ENCODE results near the gene NRL. TPM values are rescaled to one million over a fixed set of nuclear protein-coding genes. Genes with fewer than 3 reads are reported as not detected.

NRL gene
- total RNA-seq, 4 donors from 2014 or later, result 0.79 to 4.5 (median 3.3) TPM

GRCh38 chr14:24144451-24144850 is 29.7 kb upstream of the NRL start:
- Histone ChIP-seq H3K27me3 (no peaks in the 10 kb centered on the region), H3K9me3 (no peaks in the 10 kb centered on the region), H3K4me3 (no peak overlapping the region), H3K4me1 (peaks cover 37 to 73% (median 41%) of the 10 kb centered on the region in 3 donors), H3K27ac (no peak overlapping the region), H3K36me3 (peaks cover 0 to 28% (median 1%) of the 10 kb centered on the region in 3 donors)
- no peak for TF ChIP-seq POLR2A (IDR thresholded peaks at IDR 0.05)
- no peak for TF ChIP-seq CTCF (IDR thresholded peaks at IDR 0.05)
- intact Hi-C loops (cut with DNase I), result no loop called here
- no peak for DNase-seq
- WGBS, 2 donors, result 87 to 92% methylated on average over 1 of the region's 1 CpG

- Histone ChIP-seq H3K9me3 (no peaks in the 10 kb centered on the region), H3K36me3 (peaks cover 7 to 28% (median 8%) of the 10 kb centered on the region in 3 donors), H3K4me1 (peaks cover 41 to 73% (median 44%) of the 10 kb centered on the region in 3 donors), H3K4me3 (no peak overlapping the region), H3K27me3 (no peaks in the 10 kb centered on the region), H3K27ac (peak overlapping the region in 1 of 4 donors; percentile 16)
- no peak for TF ChIP-seq CTCF (IDR thresholded peaks at IDR 0.05)
- no peak for TF ChIP-seq POLR2A (IDR thresholded peaks at IDR 0.05)
- intact Hi-C loops (cut with DNase I), result no loop called here
- 80% methylated on average over 1 to 2 of the region's 2 CpGs for WGBS, 2 donors
- DNase-seq, result no peak
Measured at GRCh38 chr14:24143511-24143910, 28.8 kb upstream of the NRL start.

DNA sequence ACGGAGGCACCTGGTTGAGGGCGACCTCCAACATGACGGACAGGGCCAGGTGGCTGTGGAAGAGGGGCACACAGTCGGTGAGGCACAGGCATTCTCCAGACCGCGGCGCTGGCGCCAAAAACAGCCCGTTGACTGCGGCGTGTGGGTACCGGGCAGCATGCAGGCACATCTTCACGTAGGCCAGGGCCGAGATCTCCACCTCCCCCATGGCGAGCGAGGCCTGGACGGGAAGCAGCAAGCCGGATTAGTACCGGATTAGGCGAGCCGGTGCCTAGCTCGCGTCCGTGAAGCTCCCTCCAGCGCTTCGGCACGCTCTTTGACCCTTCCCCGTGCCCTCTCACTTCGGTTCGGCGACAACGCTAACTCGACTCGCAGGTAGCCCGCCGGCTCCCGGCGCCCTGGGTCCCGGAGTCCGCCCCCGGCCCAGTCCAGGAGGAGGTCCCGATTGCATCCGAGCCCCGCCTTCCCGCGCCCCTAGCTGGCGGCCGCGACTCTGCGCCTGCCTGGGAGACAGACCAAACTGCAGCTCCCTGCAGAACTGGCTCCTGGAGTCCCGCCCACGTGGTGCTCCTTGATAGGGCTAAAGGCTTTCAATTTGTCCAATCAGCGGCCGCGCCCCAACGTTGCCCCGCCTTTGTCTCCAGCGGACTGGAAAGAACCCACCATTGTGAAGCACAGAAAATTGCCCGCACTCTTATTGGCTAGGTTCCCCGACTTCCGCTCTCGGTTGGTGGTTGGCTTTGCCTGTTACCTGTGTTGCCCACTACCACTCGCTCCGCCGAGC is 26.5 kb upstream of the NRL start, which contains the start of gene EMC9:
Gene EMC9, minus strand, starts transcription at position 495 of the 784 bp plus-strand sequence. Its CDS starts 287 bp downstream, at position 208.
- intact Hi-C loops (cut with DNase I), result no loop called here
- WGBS, 2 donors, result 1% methylated on average over 13 to 19 of the region's 65 CpGs

GRCh38 chr14:24139272-24139934 is 24.7 kb upstream of the NRL start:
- WGBS, 2 donors, result 82 to 89% methylated on average over 7 to 9 of the region's 9 CpGs
- Histone ChIP-seq H3K4me1 (peaks cover 38 to 76% (median 46%) of the 10 kb centered on the region in 3 donors), H3K27me3 (no peaks in the 10 kb centered on the region), H3K36me3 (peaks cover 17 to 40% (median 17%) of the 10 kb centered on the region in 3 donors), H3K27ac (peak overlapping the region in 3 of 4 donors; percentile 37 to 96 (median 95)), H3K4me3 (peak overlapping the region in 1 of 4 donors; percentile 84), H3K9me3 (no peaks in the 10 kb centered on the region)
- TF ChIP-seq CTCF (IDR thresholded peaks at IDR 0.05) (no peak), POLR2A (IDR thresholded peaks at IDR 0.05) (no peak)
- DNase-seq, result no peak
- intact Hi-C loops (cut with DNase I), result no loop called here

More for the DNA sequence above, 26.5 kb upstream of the NRL start, which contains the start of gene EMC9:
- peaks cover 48 to 86% (median 56%) of the 10 kb centered on the region in 3 donors for H3K4me1 ChIP-seq
- peak within 1 kb of the TSS; percentile 89 to 96 (median 96) for H3K27ac ChIP-seq
- peak within 1 kb of the TSS; percentile 55 to 84 (median 80) for H3K4me3 ChIP-seq
- no peaks in the 10 kb centered on the region for H3K9me3 ChIP-seq
- H3K36me3 ChIP-seq, result peaks cover 17 to 40% (median 17%) of the 10 kb centered on the region in 3 donors
- H3K27me3 ChIP-seq, result no peaks in the 10 kb centered on the region
- DNase-seq, result peak; percentile 98
- TF ChIP-seq POLR2A (IDR thresholded peaks at IDR 0.05) (peak in 3 of 4 donors; percentile 27 to 91 (median 67)), CTCF (IDR thresholded peaks at IDR 0.05) (peak; percentile 27 to 90 (median 80))
